IMR-90 (cell line): ENCODE results near the gene HDAC8. TPM values are rescaled to one million over a fixed set of nuclear protein-coding genes. Genes with fewer than 3 reads are reported as not detected.
A peak's percentile ranks its signal among the peaks of the same experiment; 100 is the strongest.

ENCODE experiments used
- ATAC-seq: fragments of 200-7000 bp; cut with Tn5 transposase; 2 replicates; pipeline ENCODE4 v1.9.1; 2020; ENCODE audit warnings: low read depth, mild to moderate bottlenecking, moderate library complexity
- BruUV-seq: library from RNA; stranded (reverse); fragments of 400-500 nt; replicated peaks from 2 replicates; lab custom pipeline; 2021; lab: Mats Ljungman, UMichigan
- CTCF ChIA-PET: fragments of 300-600 bp; formaldehyde crosslinking; extraction: SDS; loops from one replicate; lab custom pipeline; 2021; ENCODE audit warnings: antibody characterized with exemption; lab: Yijun Ruan, JAX
- POLR2A ChIA-PET: fragments of 300-600 bp; sonication (Branson Sonifier 250); formaldehyde crosslinking; loops from one replicate; lab custom pipeline; 2022; ENCODE audit warnings: antibody characterized with exemption; ENCODE audit not compliant: unreplicated experiment; lab: Charles Lee
- DNase-seq: peaks from one replicate; pipeline ENCODE4 v3.0.0; 2013
- H2AFZ ChIP-seq: replicated peaks from 2 replicates; pipeline ENCODE3; 2013; ENCODE audit warnings: low read length, mild to moderate bottlenecking; ENCODE audit not compliant: poor library complexity
- H2AK5ac ChIP-seq: 2 replicates; pipeline ENCODE4 v1.6.1; 2013; ENCODE audit warnings: low read depth, low read length, inconsistent platforms
- H2AK9ac ChIP-seq: replicated peaks from 2 replicates; pipeline ENCODE3; 2013; ENCODE audit warnings: mild to moderate bottlenecking, low read depth, low read length, moderate library complexity; ENCODE audit not compliant: poor library complexity
- H2BK120ac ChIP-seq: 2 replicates; pipeline ENCODE4 v1.6.1; 2013; ENCODE audit warnings: low read depth, low read length, inconsistent platforms
- H2BK15ac ChIP-seq: 3 replicates; pipeline ENCODE4 v1.6.1; 2013; ENCODE audit warnings: low read depth, low read length, inconsistent platforms
- H2BK20ac ChIP-seq: 2 replicates; pipeline ENCODE4 v1.6.1; 2013; ENCODE audit warnings: low read depth, mild to moderate bottlenecking, inconsistent platforms, low read length, moderate library complexity
- H2BK5ac ChIP-seq: 2 replicates; pipeline ENCODE4 v1.6.1; 2013; ENCODE audit warnings: mild to moderate bottlenecking, low read depth, low read length, inconsistent platforms; ENCODE audit not compliant: poor library complexity, severe bottlenecking
- H3K14ac ChIP-seq: replicated peaks from 2 replicates; pipeline ENCODE4 v1.6.1; 2013; ENCODE audit warnings: low read depth, low read length, inconsistent platforms
- H3K18ac ChIP-seq: 2 replicates; pipeline ENCODE4 v1.6.1; 2013; ENCODE audit warnings: low read depth, low read length, control low read depth
- H3K23ac ChIP-seq: 2 replicates; pipeline ENCODE4 v1.6.1; 2013; ENCODE audit warnings: low read depth, low read length, inconsistent platforms
- H3K27ac ChIP-seq: 2 replicates; pipeline ENCODE4 v1.5.1; 2013; ENCODE audit warnings: mild to moderate bottlenecking, control low read depth, low read length; ENCODE audit not compliant: insufficient read depth
- H3K27me3 ChIP-seq: 2 replicates; pipeline ENCODE4 v1.6.1; 2013; ENCODE audit warnings: low read length; ENCODE audit not compliant: control insufficient read depth, insufficient read depth
- H3K36me3 ChIP-seq: 2 replicates; pipeline ENCODE4 v1.6.1; 2013; ENCODE audit warnings: low read length, mixed read lengths; ENCODE audit not compliant: control insufficient read depth, insufficient read depth
- H3K4ac ChIP-seq: 2 replicates; pipeline ENCODE4 v1.6.1; 2013; ENCODE audit warnings: low read depth, low read length, inconsistent platforms
- H3K4me1 ChIP-seq: 2 replicates; pipeline ENCODE4 v1.6.1; 2013; ENCODE audit warnings: low read length, mixed read lengths; ENCODE audit not compliant: control insufficient read depth, insufficient read depth
- H3K4me2 ChIP-seq: 2 replicates; pipeline ENCODE4 v1.6.1; 2013; ENCODE audit warnings: low read depth, mild to moderate bottlenecking, control low read depth, low read length, moderate library complexity
- H3K4me3 ChIP-seq: 2 replicates; pipeline ENCODE4 v1.5.1; 2013; ENCODE audit warnings: low read depth, mild to moderate bottlenecking, control low read depth, low read length, moderate library complexity; ENCODE audit not compliant: insufficient read depth
- H3K56ac ChIP-seq: 2 replicates; pipeline ENCODE4 v1.6.1; 2013; ENCODE audit warnings: low read length, inconsistent platforms; ENCODE audit not compliant: insufficient read depth; ENCODE audit errors: extremely low read depth
- H3K79me1 ChIP-seq, 2 experiments: 2 replicates each; pipeline ENCODE4 v1.6.1; 2013; ENCODE audit warnings: low read length in 2 of 2, inconsistent platforms in 1 of 2, low read depth in 1 of 2
- H3K9ac ChIP-seq: 2 replicates; pipeline ENCODE4 v1.6.1; 2013; ENCODE audit warnings: low read depth, low read length, control low read depth
- H3K9me1 ChIP-seq: 2 replicates; pipeline ENCODE4 v1.6.1; 2013; ENCODE audit warnings: low read length, inconsistent platforms; ENCODE audit not compliant: insufficient read depth
- H3K9me3 ChIP-seq: 2 replicates; pipeline ENCODE4 v1.6.1; 2013; ENCODE audit warnings: low read length; ENCODE audit not compliant: control insufficient read depth, insufficient read depth
- H4K20me1 ChIP-seq: 2 replicates; pipeline ENCODE4 v1.6.1; 2013; ENCODE audit warnings: low read length, inconsistent platforms; ENCODE audit not compliant: insufficient read depth
- H4K5ac ChIP-seq: 2 replicates; pipeline ENCODE4 v1.6.1; 2013; ENCODE audit warnings: mild to moderate bottlenecking, low read depth, low read length, control low read depth
- H4K8ac ChIP-seq, 2 experiments: 2 replicates each; pipeline ENCODE4 v1.6.1; 2013; ENCODE audit warnings: low read depth in 2 of 2, low read length in 2 of 2, control low read depth in 1 of 2, inconsistent platforms in 1 of 2
- H4K91ac ChIP-seq: 2 replicates; pipeline ENCODE4 v1.6.1; 2013; ENCODE audit warnings: low read depth, low read length, inconsistent platforms; ENCODE audit not compliant: insufficient read depth
- BHLHE40 ChIP-seq: fragments of 150-350 bp; IDR thresholded peaks from 2 replicates; pipeline ENCODE4 v1.6.1; 2016; ENCODE audit warnings: mild to moderate bottlenecking, low read depth, low read length
- CEBPB ChIP-seq: IDR thresholded peaks from 2 replicates; pipeline ENCODE4 v1.6.1; 2012; ENCODE audit warnings: low read depth, low read length, improper control_type of control experiment
- CHD1 ChIP-seq: IDR thresholded peaks from 2 replicates; pipeline ENCODE4 v1.6.1; 2012; ENCODE audit warnings: low read depth, low read length, improper control_type of control experiment
- FOS ChIP-seq: fragments of 150-350 bp; IDR thresholded peaks from 2 replicates; pipeline ENCODE4 v1.6.1; 2016; ENCODE audit warnings: low read depth, low read length
- MAZ ChIP-seq: IDR thresholded peaks from 2 replicates; pipeline ENCODE4 v1.6.1; 2012; ENCODE audit warnings: low read depth, mild to moderate bottlenecking, low read length, improper control_type of control experiment, moderate library complexity, borderline replicate concordance
- NFE2L2 ChIP-seq: fragments of 150-350 bp; IDR thresholded peaks from 2 replicates; pipeline ENCODE4 v1.6.1; 2016; ENCODE audit warnings: low read depth, mild to moderate bottlenecking, low read length
- RAD21 ChIP-seq: IDR thresholded peaks from 2 replicates; pipeline ENCODE4 v1.6.1; 2012; ENCODE audit warnings: low read length, improper control_type of control experiment
- SMC3 ChIP-seq: fragments of 150-350 bp; IDR thresholded peaks from 2 replicates; pipeline ENCODE4 v1.6.1; 2016; ENCODE audit warnings: low read depth, mild to moderate bottlenecking, antibody characterized with exemption, low read length, moderate library complexity
- USF2 ChIP-seq: fragments of 150-350 bp; IDR thresholded peaks from 2 replicates; pipeline ENCODE4 v1.6.1; 2017; ENCODE audit warnings: mild to moderate bottlenecking, antibody characterized with exemption, low read length, low read depth
- WGBS, 2 experiments: methylation state at CpG; one replicate each; pipeline versions ENCODE4 v1.1.5 to v1.1.7; 2013; ENCODE audit warnings: missing lambda C conversion rate in 2 of 2; ENCODE audit not compliant: insufficient read length in 1 of 2; ENCODE audit errors: extremely low coverage in 2 of 2; 5-methylcytosine and 5-hydroxymethylcytosine counted together
- dilution Hi-C: fragments of 300-500 bp; cut with HindIII; formaldehyde crosslinking; loops from one replicate; pipeline ENCODE4 v1.14.3; 2018; ENCODE audit warnings: low sequenced_read_pairs; ENCODE audit not compliant: unreplicated experiment
- in situ Hi-C: fragments of 300-500 bp; cut with MboI; formaldehyde crosslinking; loops from 3 replicates; pipeline ENCODE4 v1.14.3; 2019; ENCODE audit warnings: low sequenced_read_pairs, inconsistent platforms, mixed read lengths
- intact Hi-C: fragments of 100-400 bp; cut with micrococcal nuclease; formaldehyde crosslinking; loops from 2 replicates; pipeline ENCODE4 v1.10.0; 2022
- polyA plus RNA-seq, 3 experiments: library from polyadenylated mRNA; depleted of rRNA; stranded (reverse); fragments of >200 nt; gene quantifications; 2 replicates each; pipeline ENCODE4 v1.2.3, GENCODE V29; 2012; ENCODE audit warnings: low replicate concordance in 1 of 3
- total RNA-seq: library from RNA; depleted of rRNA; stranded (reverse); fragments of >200 nt; gene quantifications from 2 replicates; pipeline ENCODE4 v1.2.3, GENCODE V29; 2012
- TF ChIP-seq, protein P1 (sequence below): conservative IDR thresholded peaks from 2 replicates; pipeline ENCODE4 v1.5.1; 2012; ENCODE audit warnings: mild to moderate bottlenecking, low read depth, low read length, improper control_type of control experiment

The HDAC8 gene
- total and polyA plus RNA-seq, 2 of the 4 experiments (the other 2 are of a cell fraction), result 16.1 to 28.5 TPM

GRCh38 chrX:72620550-72621145 is 48.0 kb upstream of the HDAC8 start:
- Histone ChIP-seq H3K9me3 (no peaks in the 10 kb centered on the region), H3K4ac (peak overlapping the region; percentile 57), H4K5ac (peak overlapping the region; percentile 60; the same call in 1 of the 2 replicates), H3K4me3 (peak overlapping the region; percentile 29; the same call in 1 of the 2 replicates), H2BK5ac (peak overlapping the region; percentile 82), H3K23ac (peak overlapping the region; percentile 15; the same call in 1 of the 2 replicates), H2AK9ac (peak overlapping the region; percentile 35), H3K36me3 (no peaks in the 10 kb centered on the region), H4K20me1 (no peaks in the 10 kb centered on the region), H3K14ac (peak overlapping the region; percentile 50), H3K9ac (no peak overlapping the region), H4K91ac (peak overlapping the region; percentile 65), H3K18ac (peak overlapping the region; percentile 53; the same call in 1 of the 2 replicates), H3K27ac (peak overlapping the region; percentile 63), H2BK120ac (peak overlapping the region; percentile 71), H3K27me3 (no peaks in the 10 kb centered on the region; the same call in none of the 2 replicates), H2BK15ac (peak overlapping the region; percentile 48; the same call in 1 of the 3 replicates), H4K8ac (peak overlapping the region; percentile 12 to 55; a peak in 3 of 4 replicates), H3K79me1 (no peaks in the 10 kb centered on the region), H3K4me2 (peak overlapping the region; percentile 86), H3K9me1 (peaks cover 6% of the 10 kb centered on the region), H2AFZ (peak overlapping the region; percentile 62), H2BK20ac (peak overlapping the region; percentile 59), H2AK5ac (peak overlapping the region; percentile 63; the same call in 1 of the 2 replicates), H3K56ac (no peak overlapping the region; the same call in 1 of the 2 replicates), H3K4me1 (peaks cover 4% of the 10 kb centered on the region)
- TF ChIP-seq, protein P1, sequence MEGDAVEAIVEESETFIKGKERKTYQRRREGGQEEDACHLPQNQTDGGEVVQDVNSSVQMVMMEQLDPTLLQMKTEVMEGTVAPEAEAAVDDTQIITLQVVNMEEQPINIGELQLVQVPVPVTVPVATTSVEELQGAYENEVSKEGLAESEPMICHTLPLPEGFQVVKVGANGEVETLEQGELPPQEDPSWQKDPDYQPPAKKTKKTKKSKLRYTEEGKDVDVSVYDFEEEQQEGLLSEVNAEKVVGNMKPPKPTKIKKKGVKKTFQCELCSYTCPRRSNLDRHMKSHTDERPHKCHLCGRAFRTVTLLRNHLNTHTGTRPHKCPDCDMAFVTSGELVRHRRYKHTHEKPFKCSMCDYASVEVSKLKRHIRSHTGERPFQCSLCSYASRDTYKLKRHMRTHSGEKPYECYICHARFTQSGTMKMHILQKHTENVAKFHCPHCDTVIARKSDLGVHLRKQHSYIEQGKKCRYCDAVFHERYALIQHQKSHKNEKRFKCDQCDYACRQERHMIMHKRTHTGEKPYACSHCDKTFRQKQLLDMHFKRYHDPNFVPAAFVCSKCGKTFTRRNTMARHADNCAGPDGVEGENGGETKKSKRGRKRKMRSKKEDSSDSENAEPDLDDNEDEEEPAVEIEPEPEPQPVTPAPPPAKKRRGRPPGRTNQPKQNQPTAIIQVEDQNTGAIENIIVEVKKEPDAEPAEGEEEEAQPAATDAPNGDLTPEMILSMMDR, result no peak
- no peak for TF ChIP-seq CHD1
- TF ChIP-seq RAD21, result no peak
- no peak for TF ChIP-seq MAZ
- TF ChIP-seq USF2, result no peak
- TF ChIP-seq CEBPB, result 0 out of 2 replicates have a peak, but pooled peaks have one; percentile 6
- TF ChIP-seq NFE2L2, result 0 out of 2 replicates have a peak, but pooled peaks have one; percentile 4
- peak; percentile 92 for TF ChIP-seq FOS
- TF ChIP-seq BHLHE40, result 0 out of 2 replicates have a peak, but pooled peaks have one; percentile 13
- no peak for TF ChIP-seq SMC3
- BruUV-seq, result no TSS peak
- ATAC-seq (peak; percentile 91), DNase-seq (peak; percentile 89)
- intact Hi-C loops, result loop anchor here (1.0 kb wide), 1 partner anchor 94 kb away; the partner anchor contains the start of gene PHKA1
- dilution Hi-C loops, result no loop called here
- 17% methylated on average over 3 of the region's 9 CpGs; no CpG with 5 or more reads in 1 of the 2 experiments for WGBS, 2 experiments
- ChIA-PET CTCF (no interaction called here), POLR2A (no interaction called here)
- in situ Hi-C loops, result no loop called here
